NCI-H82 treated with DMSO at 0.1 percent for 48 hours (cell line): Measurements from ENCODE around the gene DHRS2.
"Not testable (repeated sequence)": the region's sequence is repeated elsewhere in the genome, so short reads cannot be mapped to it uniquely, and the experiment has no call there.

ENCODE experiments used
- DNase-seq: peaks from one replicate; lab custom pipeline; 2025; ENCODE audit not compliant: unreplicated experiment; lab: John Stamatoyannopoulos, UW

Gene DHRS2

GRCh38 chr14:23636317-23637211 is at the start of gene DHRS2:
Gene DHRS2 (plus strand): TSS chr14:23636364. CDS start chr14:23638865, 2,501 bp downstream.
- no peak for DNase-seq

- peak; percentile 61 for DNase-seq
These were observed 47.1 kb upstream of the DHRS2 start for GRCh38 chr14:23588884-23589598.

GRCh38 chr14:23589606-23590005 is 46.6 kb upstream of the DHRS2 start:
- DNase-seq, result no peak

- DNase-seq, result no peak
These were observed 46.0 kb upstream of the DHRS2 start for GRCh38 chr14:23590198-23590597.

- DNase-seq, result not testable (repeated sequence)
These were observed 42.0 kb upstream of the DHRS2 start for GRCh38 chr14:23594191-23594590.

GRCh38 chr14:23600322-23600707 is 35.8 kb upstream of the DHRS2 start:
- no peak for DNase-seq

- no peak for DNase-seq
These were observed 35.4 kb upstream of the DHRS2 start for GRCh38 chr14:23600806-23601205.

- no peak for DNase-seq
These were observed 34.7 kb upstream of the DHRS2 start for GRCh38 chr14:23601424-23601823.

GRCh38 chr14:23601845-23602180 is 34.4 kb upstream of the DHRS2 start:
- no peak for DNase-seq

GRCh38 chr14:23602181-23603095 is 33.7 kb upstream of the DHRS2 start:
- DNase-seq, result no peak

- DNase-seq, result no peak
These were observed 33.1 kb upstream of the DHRS2 start for GRCh38 chr14:23603103-23603502.

GRCh38 chr14:23604148-23604547 is 32.0 kb upstream of the DHRS2 start:
- no peak for DNase-seq

GRCh38 chr14:23604675-23605170 is 31.4 kb upstream of the DHRS2 start:
- DNase-seq, result no peak

- DNase-seq, result no peak
These were observed 30.1 kb upstream of the DHRS2 start for GRCh38 chr14:23605931-23606585.

GRCh38 chr14:23608454-23608853 is 27.7 kb upstream of the DHRS2 start:
- DNase-seq, result no peak

GRCh38 chr14:23609001-23609400 is 27.2 kb upstream of the DHRS2 start:
- DNase-seq, result no peak

GRCh38 chr14:23609411-23610089 is 26.6 kb upstream of the DHRS2 start:
- DNase-seq, result not testable (repeated sequence)

- DNase-seq, result no peak
These were observed 25.9 kb upstream of the DHRS2 start for GRCh38 chr14:23610090-23610814.

- no peak for DNase-seq
These were observed 25.3 kb upstream of the DHRS2 start for GRCh38 chr14:23610815-23611289.
